HepG2 (cell line): ENCODE results near the gene CARS2. TPM values are rescaled to one million over a fixed set of nuclear protein-coding genes. Genes with fewer than 3 reads are reported as not detected.

Experiments
- ATAC-seq: fragments of 200-7000 bp; cut with Tn5 transposase; 3 replicates; pipeline ENCODE4 v1.9.1; 2020; ENCODE audit warnings: mild to moderate bottlenecking, moderate library complexity
- BruUV-seq: library from RNA; stranded (reverse); fragments of 400-500 nt; replicated peaks from 2 replicates; lab custom pipeline; 2021; lab: Mats Ljungman, UMichigan
- CTCF ChIA-PET: fragments of 300-600 bp; formaldehyde crosslinking; extraction: SDS; loops from one replicate; lab custom pipeline; 2021; ENCODE audit warnings: low total read pairs, inconsistent platforms, low intra/inter-chr PET ratio; lab: Yijun Ruan, JAX
- POLR2A ChIA-PET: fragments of 350-600 bp; sonication (Branson Sonifier 250); formaldehyde crosslinking; loops from one replicate; lab custom pipeline; 2020; ENCODE audit warnings: antibody characterized with exemption, inconsistent platforms; lab: Yijun Ruan, JAX
- DNase-seq: peaks from one replicate; pipeline ENCODE4 v3.0.0-alpha.2; 2015; ENCODE audit warnings: low spot score
- FAIRE-seq: peaks from 3 replicates; lab custom pipeline; 2011; peaks lifted over from hg19 to GRCh38; lab: Jason Lieb, UNC
- H2AFZ ChIP-seq: one replicate; pipeline ENCODE4 v1.6.1; 2011; ENCODE audit warnings: low read length, inconsistent platforms
- H3K27ac ChIP-seq: fragments of 300-600 bp; 3 replicates; pipeline ENCODE4 v1.8.0; 2011; ENCODE audit warnings: mixed run types, mild to moderate bottlenecking, mixed read lengths, low read length, inconsistent platforms; ENCODE audit not compliant: insufficient read depth; ENCODE audit errors: extremely low read length
- H3K27me3 ChIP-seq, 2 experiments: fragments of 200-600 bp in 1 of 2; 2 replicates in 1 of 2; 3 replicates in 1 of 2; pipeline versions ENCODE4 v1.6.0 to v1.8.0; 2011; ENCODE audit warnings: low read length in 2 of 2, mild to moderate bottlenecking in 2 of 2, moderate library complexity in 2 of 2, inconsistent platforms in 1 of 2; ENCODE audit not compliant: insufficient read depth in 2 of 2, control insufficient read depth in 1 of 2
- H3K36me3 ChIP-seq, 2 experiments: fragments of 200-600 bp in 1 of 2; replicated peaks in 1 of 2; 2 replicates in 1 of 2; 3 replicates in 1 of 2; pipeline versions ENCODE4 v1.5.1 to v1.8.0; 2011; ENCODE audit warnings: low read length in 2 of 2, inconsistent platforms in 1 of 2; ENCODE audit not compliant: insufficient read depth in 2 of 2, control insufficient read depth in 1 of 2
- H3K4me1 ChIP-seq: 2 replicates; pipeline ENCODE4 v1.5.1; 2012; ENCODE audit warnings: low read length, inconsistent platforms; ENCODE audit not compliant: insufficient read depth
- H3K4me2 ChIP-seq: 2 replicates; pipeline ENCODE4 v1.6.0; 2011; ENCODE audit warnings: low read depth, low read length, inconsistent platforms
- H3K4me3 ChIP-seq, 3 experiments: fragments of 200-600 bp in 1 of 3; sonication (generic), shearing (Covaris generic) in 1 of 3; replicated peaks in 1 of 3; 2 replicates each; pipeline ENCODE4 v1.5.1; 2011 to 2016; ENCODE audit warnings: low read length in 3 of 3, inconsistent platforms in 2 of 3, low read depth in 2 of 3, mild to moderate bottlenecking in 2 of 3, control low read depth in 1 of 3, mixed read lengths in 1 of 3; ENCODE audit not compliant: insufficient read depth in 1 of 3
- H3K79me2 ChIP-seq: one replicate; pipeline ENCODE4 v1.6.1; 2011; ENCODE audit warnings: low read length, inconsistent platforms; ENCODE audit not compliant: insufficient read depth
- H3K9ac ChIP-seq: 2 replicates; pipeline ENCODE4 v1.6.0; 2011; ENCODE audit warnings: mild to moderate bottlenecking, low read depth, low read length, inconsistent platforms; ENCODE audit not compliant: insufficient read depth
- H3K9me3 ChIP-seq: 2 replicates; pipeline ENCODE4 v1.5.1; 2012; ENCODE audit warnings: mild to moderate bottlenecking, low read length
- H4K20me1 ChIP-seq: 2 replicates; pipeline ENCODE4 v1.6.0; 2011; ENCODE audit warnings: inconsistent platforms, mild to moderate bottlenecking, low read length, moderate library complexity; ENCODE audit not compliant: insufficient read depth
- ETV5 ChIP-seq: IDR thresholded peaks from 2 replicates; pipeline ENCODE4 v1.6.1; 2018; ENCODE audit warnings: missing biosample characterization, missing genetic modification reagents, inconsistent platforms, borderline replicate concordance
- SPEN ChIP-seq: sonication (generic); formaldehyde crosslinking; IDR thresholded peaks from 2 replicates; pipeline ENCODE4 v1.5.1; 2020; ENCODE audit warnings: low read depth, mild to moderate bottlenecking, missing genetic modification reagents
- ZIK1 ChIP-seq: sonication (generic); formaldehyde crosslinking; IDR thresholded peaks from 2 replicates; pipeline ENCODE4 v1.5.0; 2020; ENCODE audit warnings: mild to moderate bottlenecking, low read depth, missing genetic modification reagents, borderline replicate concordance
- ZNF766 ChIP-seq: sonication (generic); formaldehyde crosslinking; IDR thresholded peaks from 2 replicates; pipeline ENCODE4 v1.5.0; 2020; ENCODE audit warnings: missing genetic modification reagents, borderline replicate concordance
- WGBS: methylation state at CpG from one replicate; pipeline ENCODE4 v1.1.6; 2017; ENCODE audit warnings: low lambda C conversion rate; 5-methylcytosine and 5-hydroxymethylcytosine counted together
- in situ Hi-C: cut with HindIII; loops from 2 replicates; pipeline ENCODE4 v1.10.0; 2017; ENCODE audit warnings: low pct_unique_long_range_greater_than_20kb; ENCODE audit not compliant: extremely low pct_ligation_motif_present
- intact Hi-C: fragments of 100-400 bp; cut with micrococcal nuclease; formaldehyde crosslinking; loops from one replicate; pipeline ENCODE4 v1.10.0; 2022; ENCODE audit not compliant: unreplicated experiment
- polyA plus RNA-seq, 8 experiments: library from polyadenylated mRNA; depleted of rRNA in 3 of 8; stranded (reverse) in 7 of 8; unstranded in 1 of 8; fragments of >200 nt; fragmentation: Illumina TruSeq in 4 of 8; extraction: Trizol in 4 of 8; gene quantifications; 2 replicates each; pipeline versions ENCODE4 v1.2.1 to v1.2.3, GENCODE V29; 2011 to 2016; ENCODE audit warnings: low read depth in 4 of 8, missing spikeins in 1 of 8, mixed read lengths in 1 of 8; ENCODE audit not compliant: insufficient read depth in 1 of 8
- total RNA-seq, 5 experiments: library from RNA; depleted of rRNA; stranded (reverse); fragments of >200 nt; fragmentation: Illumina TruSeq; extraction: Trizol; gene quantifications; 2 replicates each; pipeline ENCODE4 v1.2.3, GENCODE V29; 2016; ENCODE audit warnings: low read depth in 1 of 5

CARS2 gene
- total and polyA plus RNA-seq, 2 of the 13 experiments (the other 11 are each of a cell fraction or from before 2014, with no cell fraction given), result 41.1 to 59.3 TPM

DNA sequence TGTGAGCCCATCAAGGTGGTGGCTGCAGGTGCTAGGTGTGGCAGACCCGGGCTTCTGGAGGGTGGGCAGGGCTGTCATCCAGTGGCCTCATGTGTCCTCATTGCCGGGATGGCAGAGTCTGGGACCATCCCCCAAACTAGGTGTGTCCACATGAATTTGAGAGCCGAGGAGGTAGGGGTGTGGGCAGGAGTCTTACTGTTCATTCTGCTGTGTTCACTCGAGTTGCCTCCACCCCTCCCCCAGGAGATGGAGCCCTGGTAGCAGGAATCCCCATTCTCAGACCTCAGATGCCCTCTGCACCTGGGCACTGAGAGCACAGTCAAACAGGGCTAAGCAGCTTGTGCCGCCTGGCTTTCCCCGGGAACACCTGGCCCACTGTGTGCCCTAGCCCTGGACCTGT, 68.2 kb downstream of the CARS2 start:
- ChIA-PET POLR2A (no interaction called here), CTCF (no interaction called here)
- intact Hi-C loops, result no loop called here
- ATAC-seq (no peak), DNase-seq (no peak), FAIRE-seq (no peak)
- H3K4me2 ChIP-seq, result no peak overlapping the region
- peaks cover 4% of the 10 kb centered on the region for H4K20me1 ChIP-seq
- H3K4me3 ChIP-seq, result no peak overlapping the region
- 100% methylated on average over 2 of the region's 6 CpGs for WGBS
- no peak overlapping the region for H3K9ac ChIP-seq
- no peaks in the 10 kb centered on the region for H3K4me1 ChIP-seq
- no peak overlapping the region for H3K27ac ChIP-seq
- H3K27me3 ChIP-seq, result no peaks in the 10 kb centered on the region; a peak in 1 of 5 replicates
- H3K36me3 ChIP-seq, result peaks cover 27 to 75% of the 10 kb centered on the region in 2 experiments
- BruUV-seq, result no TSS peak
- H2AFZ ChIP-seq, result no peak overlapping the region
- no peaks in the 10 kb centered on the region for H3K9me3 ChIP-seq
- in situ Hi-C loops, result no loop called here
- TF ChIP-seq SPEN, result no peak
- TF ChIP-seq ETV5 (CRISPR knock-in tag), result no peak
- peaks cover 5% of the 10 kb centered on the region for H3K79me2 ChIP-seq

DNA sequence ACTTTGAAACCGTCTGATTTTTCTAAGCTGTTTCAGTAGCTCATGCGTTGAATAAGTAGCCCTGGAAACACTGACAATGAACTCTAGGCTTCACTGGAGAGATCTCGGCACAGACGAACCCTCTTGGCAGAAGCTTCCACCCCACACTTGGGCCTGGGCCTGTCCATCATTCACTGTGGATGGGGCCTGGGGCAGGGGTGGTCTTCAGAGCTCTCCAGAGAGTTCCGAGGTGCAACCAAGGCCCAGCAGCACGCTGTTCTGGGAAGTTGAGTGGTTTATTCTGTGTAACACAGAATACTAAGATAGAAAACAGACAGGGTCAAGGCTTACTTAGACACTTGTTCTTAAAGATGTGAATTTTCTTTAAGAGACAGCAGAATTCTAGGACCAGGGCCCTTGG, 68.6 kb downstream of the CARS2 start:
- intact Hi-C loops, result no loop called here
- Histone ChIP-seq H3K4me2 (no peak overlapping the region), H3K4me3 (no peak overlapping the region), H3K9me3 (no peaks in the 10 kb centered on the region), H3K79me2 (peaks cover 5% of the 10 kb centered on the region), H3K36me3 (peaks cover 27 to 72% of the 10 kb centered on the region in 2 experiments)
- POLR2A ChIA-PET, result no interaction called here
- no peak for FAIRE-seq
- CTCF ChIA-PET, result no interaction called here
- 95% methylated on average over 6 of the region's 6 CpGs for WGBS
- no TSS peak for BruUV-seq
- TF ChIP-seq ZNF766 (CRISPR knock-in tag), result no peak
- no peak for TF ChIP-seq ZIK1 (CRISPR knock-in tag)
- TF ChIP-seq, all 625 proteins: peak for 0
- DNase-seq (no peak), ATAC-seq (no peak)
- H3K27ac ChIP-seq, result no peak overlapping the region
- H3K9ac ChIP-seq, result no peak overlapping the region
- no peaks in the 10 kb centered on the region for H3K4me1 ChIP-seq
- in situ Hi-C loops, result no loop called here
- H4K20me1 ChIP-seq, result peaks cover 4% of the 10 kb centered on the region
- H3K27me3 ChIP-seq, result no peaks in the 10 kb centered on the region; a peak in 1 of 5 replicates
- H2AFZ ChIP-seq, result no peak overlapping the region
